Muscle layer of duodenum (tissue), 2 donors: ENCODE results near the gene SEPTIN6.
"Not testable (repeated sequence)": the region's sequence is repeated elsewhere in the genome, so short reads cannot be mapped to it uniquely, and the experiment has no call there.

Experiments
- H3K27ac ChIP-seq: one replicate; pipeline ENCODE4 v1.7.0; 2013; ENCODE audit warnings: mild to moderate bottlenecking, low read length
- H3K27me3 ChIP-seq: one replicate; pipeline ENCODE4 v1.7.0; 2013; ENCODE audit warnings: low read depth, mild to moderate bottlenecking, control low read depth, low read length
- H3K36me3 ChIP-seq, 2 donors: one replicate each; pipeline ENCODE4 v1.7.0; 2013; ENCODE audit warnings: low read length in 2 of 2, control low read depth in 1 of 2, mild to moderate bottlenecking in 1 of 2; ENCODE audit not compliant: insufficient read depth in 2 of 2, control insufficient read depth in 1 of 2
- H3K4me1 ChIP-seq, 2 donors: one replicate each; pipeline ENCODE4 v1.7.0; 2013; ENCODE audit warnings: low read length in 2 of 2, mild to moderate bottlenecking in 2 of 2, control low read depth in 1 of 2, moderate library complexity in 1 of 2; ENCODE audit not compliant: insufficient read depth in 2 of 2, control insufficient read depth in 1 of 2
- H3K4me3 ChIP-seq, 2 donors: one replicate each; pipeline ENCODE4 v1.7.0; 2013; ENCODE audit warnings: low read length in 2 of 2, low read depth in 1 of 2, mild to moderate bottlenecking in 1 of 2
- H3K9me3 ChIP-seq, 2 donors: one replicate each; pipeline ENCODE4 v1.7.0; 2013; ENCODE audit warnings: low read length in 2 of 2, control low read depth in 1 of 2, mild to moderate bottlenecking in 1 of 2; ENCODE audit not compliant: control insufficient read depth in 1 of 2
- donor health status: healthy.

Gene SEPTIN6

DNA sequence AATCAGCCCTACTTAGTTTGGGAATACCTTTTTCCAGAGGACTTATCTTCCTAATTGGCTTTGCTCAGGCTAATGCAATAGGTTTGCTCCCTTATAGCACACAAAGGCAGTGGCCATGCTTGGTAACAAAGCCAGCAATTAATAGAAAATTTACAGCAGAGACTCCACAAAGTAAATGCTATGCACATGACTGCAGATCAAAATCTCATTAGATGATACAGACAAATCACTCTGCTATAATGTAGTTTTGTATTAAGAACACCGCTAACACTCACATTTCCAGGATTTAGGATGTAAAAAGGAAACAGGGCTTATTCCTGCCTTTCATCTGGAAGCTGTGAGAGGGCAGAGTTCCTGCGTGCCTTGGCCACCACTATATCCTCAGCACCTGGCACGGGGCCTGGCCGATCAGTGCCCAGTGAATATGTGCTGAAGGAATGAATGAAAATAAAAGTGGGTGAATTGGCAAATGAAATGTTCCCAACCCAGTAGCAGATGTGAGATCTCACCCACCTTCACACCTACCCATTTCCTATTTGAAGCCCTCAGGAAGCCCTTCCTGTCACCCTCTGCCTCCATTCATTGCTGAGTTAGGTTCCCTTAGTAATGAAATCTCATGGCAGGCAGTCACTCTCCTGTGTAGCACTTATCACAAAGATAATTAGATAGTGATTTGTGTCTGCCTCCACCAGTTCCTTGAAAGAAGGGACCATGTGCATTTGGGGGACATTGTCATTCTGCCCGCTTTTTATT, 5.1 kb downstream of the SEPTIN6 start:
- Histone ChIP-seq H3K9me3 (no peaks in the 10 kb centered on the region), H3K27me3 (no peaks in the 10 kb centered on the region), H3K4me3 (no peak overlapping the region), H3K36me3 (no peaks in the 10 kb centered on the region), H3K4me1 (peaks cover 0 to 3% of the 10 kb centered on the region in 2 donors), H3K27ac (no peak overlapping the region)

DNA sequence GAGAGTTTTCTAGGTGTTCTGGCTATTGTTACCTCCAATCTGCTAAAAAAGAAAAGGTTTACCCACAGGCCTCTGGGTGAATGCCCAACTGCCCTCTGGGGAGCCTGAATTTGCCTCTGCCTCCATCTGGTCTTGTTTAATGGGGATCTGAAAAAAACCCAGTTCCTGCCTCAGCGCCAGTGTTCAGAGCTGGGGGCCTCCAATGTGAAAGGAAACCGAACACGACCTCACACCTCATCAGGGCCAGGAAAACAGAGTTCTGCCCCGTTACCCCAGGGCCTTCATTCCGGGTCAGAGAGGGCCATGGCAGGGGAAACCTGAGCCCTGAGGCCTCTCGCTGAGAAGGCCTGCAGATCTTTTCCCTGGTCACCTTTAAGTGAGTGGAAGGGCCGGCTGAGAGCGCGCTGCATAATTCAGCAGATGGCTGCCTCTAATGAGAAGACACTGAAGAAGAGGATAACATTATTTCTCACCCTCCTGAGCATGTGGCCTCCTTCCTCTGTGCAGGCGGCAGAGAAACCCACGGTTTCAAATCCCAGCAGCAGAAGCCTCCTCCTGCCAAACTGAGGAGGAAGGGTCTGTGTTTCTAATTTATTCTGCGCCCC, 6.8 kb downstream of the SEPTIN6 start:
- no peaks in the 10 kb centered on the region for H3K36me3 ChIP-seq
- peak overlapping the region; percentile 93 for H3K27ac ChIP-seq
- H3K4me1 ChIP-seq, result peaks cover 0 to 3% of the 10 kb centered on the region in 2 donors
- H3K9me3 ChIP-seq, result no peaks in the 10 kb centered on the region
- H3K4me3 ChIP-seq, result peak overlapping the region in 1 of 2 donors; percentile 29
- no peaks in the 10 kb centered on the region for H3K27me3 ChIP-seq

DNA sequence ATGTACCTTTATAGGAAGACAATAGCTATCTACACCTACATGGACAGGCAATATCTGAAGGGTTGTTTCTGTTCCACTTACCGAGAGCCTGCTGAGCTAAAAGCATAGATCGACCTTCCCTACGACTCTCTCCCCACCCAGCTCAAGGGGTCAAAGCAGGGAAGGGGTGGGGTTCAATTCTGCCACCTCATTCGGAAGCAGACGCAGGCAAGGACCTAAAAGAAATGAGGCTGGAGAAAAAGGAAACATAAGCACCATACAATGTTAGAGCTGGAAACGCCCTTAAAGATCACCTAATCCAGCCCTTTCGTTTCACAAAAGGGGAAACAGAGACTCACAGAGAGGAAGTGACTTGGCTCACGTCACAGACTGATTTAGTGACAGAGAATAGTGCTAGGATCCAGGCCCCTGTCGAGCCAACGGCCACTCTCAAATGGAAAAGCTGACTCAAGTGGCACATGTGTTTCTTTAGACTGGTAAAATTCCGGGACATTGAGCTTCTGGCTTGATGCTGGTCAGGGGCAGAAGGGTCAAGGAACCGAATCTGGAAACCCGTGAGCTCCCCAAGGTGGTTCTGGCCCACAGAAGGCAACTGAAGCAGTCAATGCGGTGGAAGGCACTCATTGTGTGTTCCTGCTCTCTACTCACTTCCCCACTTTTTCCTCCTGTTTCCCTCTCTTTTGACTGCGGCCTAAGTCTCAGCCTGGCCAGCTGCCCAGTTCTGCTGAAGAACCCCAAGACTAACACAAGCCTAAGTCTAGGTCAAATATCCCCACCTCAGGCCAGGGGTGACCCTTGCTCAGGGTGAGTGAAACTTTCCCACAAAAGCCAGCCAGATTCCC, 7.5 kb downstream of the SEPTIN6 start:
- Histone ChIP-seq H3K4me3 (peak overlapping the region; percentile 26 to 29), H3K4me1 (peaks cover 0 to 3% of the 10 kb centered on the region in 2 donors), H3K27ac (peak overlapping the region; percentile 93)

GRCh38 chrX:119684916-119685224, 8.1 kb downstream of the SEPTIN6 start:
- Histone ChIP-seq H3K4me1 (peaks cover 0 to 3% of the 10 kb centered on the region in 2 donors), H3K36me3 (no peaks in the 10 kb centered on the region), H3K4me3 (peak overlapping the region in 1 of 2 donors; percentile 26), H3K27ac (peak overlapping the region; percentile 93), H3K9me3 (no peaks in the 10 kb centered on the region), H3K27me3 (no peaks in the 10 kb centered on the region)

More for the DNA sequence above, 7.5 kb downstream of the SEPTIN6 start:
- no peaks in the 10 kb centered on the region for H3K36me3 ChIP-seq
- H3K9me3 ChIP-seq, result no peaks in the 10 kb centered on the region
- no peaks in the 10 kb centered on the region for H3K27me3 ChIP-seq

DNA sequence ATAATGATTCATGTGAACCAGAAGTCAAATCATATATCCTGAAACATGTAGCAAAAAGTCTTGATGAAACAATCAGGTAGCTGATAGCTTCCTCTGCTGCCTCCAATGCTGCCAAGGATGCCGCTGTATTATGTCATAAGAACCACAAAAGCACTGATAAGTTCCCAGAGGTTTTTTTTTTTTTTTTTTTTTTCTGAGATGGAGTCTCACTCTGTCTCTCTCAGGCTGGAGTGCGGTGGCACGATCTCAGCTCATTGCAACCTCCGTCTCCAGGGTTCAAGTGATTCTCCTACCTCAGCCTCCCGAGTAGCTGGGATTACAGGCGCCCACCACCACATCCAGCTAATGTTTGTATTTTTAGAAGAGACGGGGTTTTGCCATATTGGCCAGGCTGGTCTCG, 8.7 kb downstream of the SEPTIN6 start:
- H3K4me3 ChIP-seq, H3K27ac ChIP-seq, H3K27me3 ChIP-seq, H3K4me1 ChIP-seq, H3K36me3 ChIP-seq, H3K9me3 ChIP-seq: not testable (repeated sequence)

DNA sequence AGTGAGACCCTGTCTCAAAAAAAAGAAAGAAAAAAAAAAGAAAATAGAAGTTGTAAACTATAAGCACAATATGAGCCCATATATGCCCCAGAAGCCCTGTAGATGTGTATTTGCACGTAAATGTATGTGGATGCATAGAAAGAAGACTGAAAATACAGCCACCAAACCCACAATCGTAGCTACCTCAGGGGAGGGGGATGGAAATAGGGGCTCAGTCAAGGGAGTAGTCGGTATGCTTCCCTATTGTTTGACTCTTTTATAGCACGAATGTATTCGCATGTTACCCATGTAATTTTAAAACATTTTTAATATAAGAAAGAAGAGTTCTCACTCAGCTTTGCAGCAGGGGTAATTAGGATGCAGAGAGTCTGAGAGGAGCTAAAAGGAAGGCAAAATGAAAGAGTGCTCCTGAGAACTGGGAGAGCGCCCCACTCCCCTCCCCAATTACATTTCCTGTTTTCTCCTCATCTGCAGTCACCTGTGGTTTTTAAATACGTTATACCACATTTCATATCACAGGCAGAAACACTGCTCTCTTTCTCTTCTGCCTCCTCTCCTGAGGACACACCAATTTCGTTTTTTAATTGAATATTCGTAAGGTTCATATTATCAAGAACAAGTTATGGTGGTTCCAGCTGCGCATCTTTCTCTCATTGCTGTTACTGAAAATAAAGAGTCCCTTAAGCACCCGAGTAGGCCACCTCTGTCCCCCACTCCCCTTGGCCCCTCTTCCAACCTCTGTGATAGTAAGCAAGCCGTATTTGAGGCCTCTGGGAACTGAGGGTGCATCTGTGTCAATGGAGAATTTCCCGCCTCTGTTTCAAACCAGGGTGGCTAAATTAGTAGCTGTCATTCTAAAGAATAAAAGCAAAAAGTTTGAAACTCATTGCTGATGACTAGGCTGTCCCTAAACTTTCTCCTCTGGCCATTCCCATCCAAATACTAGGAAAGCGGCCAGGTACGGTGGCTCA, 10.7 kb downstream of the SEPTIN6 start:
- Histone ChIP-seq H3K4me1 (peaks cover 4 to 9% of the 10 kb centered on the region in 2 donors), H3K27ac (no peak overlapping the region), H3K4me3 (no peak overlapping the region), H3K9me3 (no peaks in the 10 kb centered on the region), H3K36me3 (no peaks in the 10 kb centered on the region), H3K27me3 (no peaks in the 10 kb centered on the region)

DNA sequence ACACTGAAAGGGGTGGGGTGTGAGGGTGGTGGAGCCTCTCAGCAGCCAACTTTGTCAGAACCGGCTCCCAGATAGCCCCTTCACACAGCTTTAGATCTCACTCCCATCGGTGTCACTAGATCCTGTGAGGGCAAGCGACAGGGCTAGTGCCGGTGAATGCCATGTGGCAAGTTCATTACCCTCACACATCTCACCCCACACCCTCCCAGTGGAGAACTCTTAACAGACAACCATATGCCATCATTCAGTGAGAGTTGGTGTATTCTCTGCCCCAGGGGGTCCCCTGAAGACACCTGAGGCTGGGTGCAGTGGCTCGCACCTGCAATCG, 15.3 kb downstream of the SEPTIN6 start:
- H3K4me3 ChIP-seq, result no peak overlapping the region
- H3K27me3 ChIP-seq, result no peaks in the 10 kb centered on the region
- H3K4me1 ChIP-seq, result peaks cover 8 to 11% of the 10 kb centered on the region in 2 donors
- H3K27ac ChIP-seq, result peak overlapping the region; percentile 31
- no peaks in the 10 kb centered on the region for H3K36me3 ChIP-seq
- H3K9me3 ChIP-seq, result no peaks in the 10 kb centered on the region

- Histone ChIP-seq H3K27ac (peak overlapping the region; percentile 31), H3K27me3 (no peaks in the 10 kb centered on the region), H3K36me3 (no peaks in the 10 kb centered on the region), H3K4me3 (no peak overlapping the region), H3K4me1 (peaks cover 8 to 11% of the 10 kb centered on the region in 2 donors), H3K9me3 (no peaks in the 10 kb centered on the region)
These were observed 15.9 kb downstream of the SEPTIN6 start for GRCh38 chrX:119676949-119677653.

- no peak overlapping the region for H3K4me3 ChIP-seq
- no peak overlapping the region for H3K27ac ChIP-seq
- H3K36me3 ChIP-seq, result no peaks in the 10 kb centered on the region
- H3K9me3 ChIP-seq, result no peaks in the 10 kb centered on the region
- peaks cover 8 to 11% of the 10 kb centered on the region in 2 donors for H3K4me1 ChIP-seq
- H3K27me3 ChIP-seq, result no peaks in the 10 kb centered on the region
These were observed 19.6 kb downstream of the SEPTIN6 start for GRCh38 chrX:119673336-119673735.

GRCh38 chrX:119672426-119672825, 20.5 kb downstream of the SEPTIN6 start:
- peaks cover 6% of the 10 kb centered on the region in 2 donors for H3K4me1 ChIP-seq
- no peaks in the 10 kb centered on the region for H3K9me3 ChIP-seq
- H3K36me3 ChIP-seq, result no peaks in the 10 kb centered on the region
- H3K27ac ChIP-seq, result no peak overlapping the region
- no peak overlapping the region for H3K4me3 ChIP-seq
- no peaks in the 10 kb centered on the region for H3K27me3 ChIP-seq
